Hematopoietic multipotent progenitor cell treated with erythropoietin and hydrocortisone succinate and interleukin-3 and kit ligand, for 17 days (in vitro differentiated cells): Measurements from ENCODE around the gene NFATC3.
A peak's percentile ranks its signal among the peaks of the same experiment; 100 is the strongest.

Source experiments
- DNase-seq: peaks from one replicate; pipeline ENCODE4 v3.0.0-alpha.2; 2015; ENCODE audit warnings: low spot score

The NFATC3 gene

GRCh38 chr16:68187505-68187904 lies 102.3 kb downstream of the NFATC3 start:
- DNase-seq = no peak

DNA sequence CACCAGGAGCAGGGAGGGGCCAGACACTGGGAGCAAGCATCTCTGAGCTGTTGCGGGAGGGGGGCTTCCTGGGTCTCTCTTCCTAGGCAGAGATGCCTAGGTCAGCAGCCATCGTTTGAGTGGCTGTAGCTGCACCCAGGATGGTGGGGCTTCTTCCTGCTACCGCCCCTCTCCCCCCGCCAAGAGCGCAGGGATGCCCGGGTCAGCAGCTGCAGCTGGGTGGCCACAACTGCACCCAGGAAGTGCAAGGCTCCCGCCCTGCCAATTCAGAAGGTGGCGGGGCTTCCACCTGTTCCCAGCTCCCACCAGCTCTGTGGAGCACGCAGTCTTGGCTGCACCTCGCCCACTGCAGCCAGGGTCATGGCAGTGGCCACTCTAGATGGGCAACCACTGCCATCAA lies 103.0 kb downstream of the NFATC3 start:
- no peak for DNase-seq

GRCh38 chr16:68190081-68190480 lies 104.9 kb downstream of the NFATC3 start:
- DNase-seq = no peak

- no peak for DNase-seq
Observed at GRCh38 chr16:68190736-68191510, 105.8 kb downstream of the NFATC3 start.

DNA sequence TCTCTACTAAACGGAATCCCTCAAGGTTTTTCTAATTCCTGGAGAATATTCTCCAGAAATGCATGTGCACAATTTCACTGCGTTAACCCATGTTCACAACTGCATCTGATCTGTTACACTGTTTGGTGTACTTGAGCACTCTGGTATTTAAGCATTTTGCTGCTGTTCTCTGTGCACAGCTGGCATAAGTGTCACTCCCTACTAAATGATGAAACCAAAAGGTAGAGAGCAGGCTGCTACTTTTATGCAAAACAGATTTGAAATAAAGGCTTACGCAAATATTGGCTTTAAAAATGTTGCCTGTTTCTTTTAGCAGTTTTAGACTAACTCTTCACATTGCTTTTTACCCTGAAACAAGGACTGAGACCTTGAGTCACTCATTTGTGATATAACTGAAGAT lies 109.1 kb downstream of the NFATC3 start:
- DNase-seq = no peak

- DNase-seq = no peak
Observed at GRCh38 chr16:68197250-68197649, 112.1 kb downstream of the NFATC3 start.

GRCh38 chr16:68200088-68200783 lies 115.1 kb downstream of the NFATC3 start:
- DNase-seq = no peak

DNA sequence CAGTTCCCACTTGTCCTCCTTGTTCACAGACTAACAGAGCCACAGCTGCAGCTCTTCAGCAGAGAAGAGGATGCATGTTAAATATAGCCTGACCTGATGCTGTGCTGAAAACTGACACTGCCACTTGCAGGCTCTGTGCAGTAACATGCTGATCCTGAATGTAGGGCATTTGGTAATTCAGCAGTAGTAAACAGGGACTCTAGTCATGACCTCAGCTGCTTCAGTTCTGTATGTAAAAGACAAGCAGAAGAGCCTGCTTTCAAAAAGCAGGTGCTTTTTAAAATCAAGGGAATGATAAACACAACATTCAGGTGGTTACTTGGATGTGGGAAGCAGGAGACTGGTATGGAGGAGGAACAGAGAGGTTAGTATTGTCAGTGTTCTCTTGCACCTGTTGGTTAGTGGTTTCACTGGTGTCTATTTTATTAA lies 116.9 kb downstream of the NFATC3 start:
- DNase-seq = no peak

- no peak for DNase-seq
Observed at GRCh38 chr16:68206245-68206644, 121.1 kb downstream of the NFATC3 start.

GRCh38 chr16:68214726-68215125 lies 129.6 kb downstream of the NFATC3 start:
- no peak for DNase-seq

DNA sequence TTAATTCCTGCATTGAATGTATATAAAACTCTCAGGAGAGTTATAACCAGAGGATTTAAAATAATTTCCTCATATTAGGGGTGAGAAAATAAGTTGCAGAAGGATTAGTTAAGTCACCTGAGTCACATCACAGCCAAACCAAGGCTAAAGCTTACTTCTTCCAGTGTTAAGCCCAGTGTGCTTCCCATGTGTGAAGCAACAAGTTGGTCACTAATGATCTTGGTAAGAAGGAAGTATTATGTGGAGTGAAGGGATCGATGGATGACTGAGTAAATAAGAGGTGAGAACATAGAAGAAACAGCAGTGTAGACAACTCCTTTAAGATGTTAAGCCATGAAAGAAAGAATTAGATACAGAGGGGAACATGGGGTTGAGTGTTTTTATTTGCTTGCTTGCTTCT lies 130.1 kb downstream of the NFATC3 start:
- DNase-seq = no peak

- DNase-seq = no peak
Observed at GRCh38 chr16:68216240-68216639, 131.1 kb downstream of the NFATC3 start.

- no peak for DNase-seq
Observed at GRCh38 chr16:68217506-68217905, 132.3 kb downstream of the NFATC3 start.

GRCh38 chr16:68219725-68220351 lies 134.7 kb downstream of the NFATC3 start:
- DNase-seq = no peak

GRCh38 chr16:68223072-68223471 lies 137.9 kb downstream of the NFATC3 start:
- no peak for DNase-seq

DNA sequence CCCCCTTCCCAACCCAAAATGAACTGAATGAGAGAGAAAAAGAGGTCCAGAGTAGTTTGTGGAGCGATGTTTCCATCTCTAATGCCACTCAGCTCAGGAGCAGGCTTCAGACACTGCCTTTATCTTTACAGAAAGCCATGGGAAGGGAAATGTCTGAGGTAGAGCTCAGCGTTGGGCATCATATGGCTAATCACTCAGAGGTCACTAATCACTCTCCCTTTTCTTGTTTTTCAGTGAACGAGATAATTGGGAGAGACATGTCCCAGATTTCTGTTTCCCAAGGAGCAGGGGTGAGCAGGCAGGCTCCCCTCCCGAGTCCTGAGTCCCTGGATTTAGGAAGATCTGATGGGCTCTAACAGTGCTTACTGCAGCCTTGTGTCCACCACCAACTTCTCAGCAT lies 140.9 kb downstream of the NFATC3 start:
- DNase-seq = no peak

DNA sequence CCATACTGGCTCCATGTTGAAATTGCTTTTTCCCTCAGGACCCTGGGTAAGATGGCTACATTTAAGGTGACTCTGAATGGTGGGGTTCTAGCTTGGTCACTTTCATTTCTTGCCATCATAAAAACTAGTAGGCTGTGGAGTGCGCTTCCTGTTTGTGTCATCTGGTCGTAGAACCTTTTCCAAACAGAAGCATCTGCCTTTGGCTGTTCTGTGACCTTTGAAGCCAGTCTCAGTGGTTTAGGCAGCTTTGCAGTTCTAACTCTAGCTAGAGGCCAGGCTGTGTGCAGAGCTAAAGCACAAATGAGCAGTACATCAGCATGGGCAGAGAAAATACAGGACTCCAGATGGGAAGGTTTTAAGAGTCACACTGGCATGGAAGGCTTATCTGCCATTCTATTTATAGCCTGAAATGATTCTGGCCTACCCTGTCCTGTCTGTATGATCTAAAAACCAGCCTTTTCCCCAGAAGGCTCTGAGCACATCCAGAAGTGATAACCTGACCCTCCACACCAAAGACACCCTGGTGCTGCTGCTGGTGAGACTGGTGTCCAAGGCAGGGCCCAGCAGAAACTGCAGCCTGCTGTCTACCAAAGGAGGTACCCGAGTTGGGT lies 142.1 kb downstream of the NFATC3 start:
- DNase-seq = no peak

DNA sequence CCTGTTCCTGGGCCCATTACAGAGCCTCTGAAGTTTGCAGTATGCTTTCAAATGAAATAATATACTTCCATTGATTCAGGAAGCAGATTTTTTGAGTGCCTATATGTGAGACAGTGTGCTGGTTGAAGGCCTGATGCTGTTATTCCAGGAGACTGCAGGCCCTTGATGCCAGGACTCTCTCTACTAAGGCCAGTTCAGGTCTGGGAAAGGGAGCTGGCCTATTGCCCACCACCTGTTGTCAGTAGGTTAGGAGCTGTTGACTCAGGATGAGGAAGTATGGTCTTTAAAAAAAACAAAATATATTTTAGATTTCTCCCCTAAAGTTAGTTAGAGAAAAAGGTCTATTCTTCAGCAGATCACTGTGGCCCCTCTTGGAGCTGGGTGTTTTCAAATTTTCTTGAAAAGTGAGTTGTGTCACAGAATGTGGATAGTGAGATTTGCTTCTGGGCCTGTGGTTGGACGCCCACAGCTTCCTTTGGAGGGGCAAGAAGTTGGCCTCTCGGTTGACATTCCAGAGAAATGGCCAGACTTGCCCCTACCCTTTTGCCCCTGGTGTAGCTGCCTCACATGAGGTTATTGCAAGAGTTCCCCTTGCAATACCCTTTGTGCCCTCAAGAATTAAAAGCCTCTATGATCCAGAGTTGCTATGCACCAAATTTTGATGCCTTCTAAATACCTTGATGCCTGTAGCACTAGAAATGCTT lies 142.8 kb downstream of the NFATC3 start:
- no peak for DNase-seq

DNA sequence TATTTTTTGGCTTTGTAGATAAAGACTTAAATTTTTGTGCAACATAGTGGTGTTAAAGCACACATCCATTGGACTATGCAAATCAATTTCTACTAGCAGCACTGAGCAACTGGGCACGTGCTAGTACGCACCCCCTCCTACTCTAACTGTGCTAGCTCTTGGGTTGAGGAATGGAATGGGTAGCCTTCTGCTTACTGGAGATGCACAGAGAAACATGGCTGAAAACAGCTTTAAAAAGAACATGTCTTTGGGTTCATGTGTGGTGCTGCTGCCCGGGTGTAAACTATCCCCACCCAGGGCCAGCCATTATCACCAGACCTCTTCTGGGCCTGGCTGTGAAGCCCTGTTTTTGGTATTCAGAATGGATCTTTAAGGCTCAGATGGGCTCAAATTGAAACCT lies 143.5 kb downstream of the NFATC3 start:
- peak; percentile 33 for DNase-seq

DNA sequence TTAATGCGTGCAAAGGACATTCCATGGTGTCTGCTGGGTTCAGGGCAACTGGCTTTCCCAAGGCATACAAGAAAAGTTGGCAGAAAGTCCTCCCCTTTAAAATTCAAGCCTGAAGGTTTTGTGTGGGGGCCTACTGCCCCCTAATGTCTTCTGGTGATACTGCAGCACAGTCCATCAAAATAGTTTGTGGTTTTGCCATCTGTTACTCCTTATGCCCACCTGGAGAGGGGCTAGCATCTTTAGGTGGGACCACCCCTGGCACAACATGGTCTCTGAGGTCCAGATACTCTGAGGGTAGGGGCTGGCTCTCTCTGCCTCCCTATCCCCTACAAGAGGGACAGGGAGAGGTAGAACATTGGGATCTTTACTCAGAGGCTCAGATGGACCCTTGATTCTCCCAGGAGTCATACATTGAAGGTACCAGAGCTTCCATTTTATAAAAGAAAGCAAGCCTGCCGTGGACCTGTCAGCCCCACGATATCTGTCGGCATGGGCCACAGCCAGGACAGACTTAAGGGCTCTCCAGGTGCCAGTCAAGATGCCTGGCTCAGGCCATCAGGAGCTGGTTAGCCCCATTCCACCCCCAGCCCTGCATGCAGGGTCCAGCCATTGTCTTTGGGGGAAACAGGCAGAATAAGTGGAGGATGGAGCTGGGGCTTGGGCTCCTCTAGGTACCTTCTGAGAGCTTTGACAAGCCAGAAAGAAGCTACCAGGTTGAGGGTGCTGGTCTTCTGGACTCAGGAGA lies 144.4 kb downstream of the NFATC3 start:
- DNase-seq = peak; percentile 84

GRCh38 chr16:68230176-68230571 lies 145.0 kb downstream of the NFATC3 start:
- no peak for DNase-seq
